Spleen (tissue), 3 donors: ENCODE results near the gene TM7SF3.

ENCODE experiments used
- POLR2A ChIP-seq, 3 donors: fragments of 450-650 bp; IDR thresholded peaks; one replicate each; pipeline ENCODE4 v1.5.1; 2017; ENCODE audit warnings: antibody characterized with exemption in 3 of 3, mild to moderate bottlenecking in 1 of 3
- POLR2AphosphoS5 ChIP-seq, 3 donors: sonication (generic); formaldehyde crosslinking; IDR thresholded peaks; one replicate each; pipeline ENCODE4 v1.5.1; 2017; ENCODE audit warnings: antibody characterized with exemption in 3 of 3

GRCh38 chr12:26940516-26941214 lies 73.5 kb downstream of the TM7SF3 start:
- TF ChIP-seq POLR2AphosphoS5 (IDR thresholded peaks at IDR 0.05) (no peak), POLR2A (IDR thresholded peaks at IDR 0.05) (no peak)
